Subcutaneous adipose tissue (tissue), 4 donors: ENCODE results near the gene MYH15. TPM values are rescaled to one million over a fixed set of nuclear protein-coding genes. Genes with fewer than 3 reads are reported as not detected.

Experiments used
- total RNA-seq, 4 donors: library from RNA; depleted of rRNA; stranded (reverse); fragments of >200 nt; gene quantifications; one replicate each; pipeline ENCODE4 v1.1.0, GENCODE V29; 2016
- TF ChIP-seq, protein P1 (sequence below): fragments of 450-650 bp; IDR thresholded peaks from one replicate; pipeline ENCODE4 v1.5.1; 2016; ENCODE audit warnings: low read depth, mild to moderate bottlenecking, control low read depth, antibody characterized with exemption, moderate library complexity

Gene MYH15
- total RNA-seq, 4 donors from 2014 or later: not detected

DNA sequence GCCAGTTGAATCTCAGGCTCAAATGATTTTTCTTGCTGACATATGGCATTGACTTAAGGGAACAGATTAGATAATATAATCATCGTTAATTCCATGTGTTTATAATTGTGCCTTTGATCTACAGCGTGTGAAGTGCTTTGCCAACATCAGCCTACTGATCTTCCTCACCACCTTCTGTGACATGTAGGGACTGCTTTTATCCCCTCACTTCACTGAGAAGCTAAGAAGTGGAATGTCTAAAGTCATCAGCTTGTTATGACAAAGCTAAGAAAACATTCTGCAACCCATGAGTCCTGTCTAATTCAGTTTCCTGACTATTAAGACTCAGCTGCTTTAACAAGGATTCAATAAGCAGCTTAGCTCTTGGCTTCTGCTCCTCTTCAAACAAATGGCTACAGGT is 106.0 kb downstream of the MYH15 start:
- TF ChIP-seq, protein P1, sequence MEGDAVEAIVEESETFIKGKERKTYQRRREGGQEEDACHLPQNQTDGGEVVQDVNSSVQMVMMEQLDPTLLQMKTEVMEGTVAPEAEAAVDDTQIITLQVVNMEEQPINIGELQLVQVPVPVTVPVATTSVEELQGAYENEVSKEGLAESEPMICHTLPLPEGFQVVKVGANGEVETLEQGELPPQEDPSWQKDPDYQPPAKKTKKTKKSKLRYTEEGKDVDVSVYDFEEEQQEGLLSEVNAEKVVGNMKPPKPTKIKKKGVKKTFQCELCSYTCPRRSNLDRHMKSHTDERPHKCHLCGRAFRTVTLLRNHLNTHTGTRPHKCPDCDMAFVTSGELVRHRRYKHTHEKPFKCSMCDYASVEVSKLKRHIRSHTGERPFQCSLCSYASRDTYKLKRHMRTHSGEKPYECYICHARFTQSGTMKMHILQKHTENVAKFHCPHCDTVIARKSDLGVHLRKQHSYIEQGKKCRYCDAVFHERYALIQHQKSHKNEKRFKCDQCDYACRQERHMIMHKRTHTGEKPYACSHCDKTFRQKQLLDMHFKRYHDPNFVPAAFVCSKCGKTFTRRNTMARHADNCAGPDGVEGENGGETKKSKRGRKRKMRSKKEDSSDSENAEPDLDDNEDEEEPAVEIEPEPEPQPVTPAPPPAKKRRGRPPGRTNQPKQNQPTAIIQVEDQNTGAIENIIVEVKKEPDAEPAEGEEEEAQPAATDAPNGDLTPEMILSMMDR: no peak

DNA sequence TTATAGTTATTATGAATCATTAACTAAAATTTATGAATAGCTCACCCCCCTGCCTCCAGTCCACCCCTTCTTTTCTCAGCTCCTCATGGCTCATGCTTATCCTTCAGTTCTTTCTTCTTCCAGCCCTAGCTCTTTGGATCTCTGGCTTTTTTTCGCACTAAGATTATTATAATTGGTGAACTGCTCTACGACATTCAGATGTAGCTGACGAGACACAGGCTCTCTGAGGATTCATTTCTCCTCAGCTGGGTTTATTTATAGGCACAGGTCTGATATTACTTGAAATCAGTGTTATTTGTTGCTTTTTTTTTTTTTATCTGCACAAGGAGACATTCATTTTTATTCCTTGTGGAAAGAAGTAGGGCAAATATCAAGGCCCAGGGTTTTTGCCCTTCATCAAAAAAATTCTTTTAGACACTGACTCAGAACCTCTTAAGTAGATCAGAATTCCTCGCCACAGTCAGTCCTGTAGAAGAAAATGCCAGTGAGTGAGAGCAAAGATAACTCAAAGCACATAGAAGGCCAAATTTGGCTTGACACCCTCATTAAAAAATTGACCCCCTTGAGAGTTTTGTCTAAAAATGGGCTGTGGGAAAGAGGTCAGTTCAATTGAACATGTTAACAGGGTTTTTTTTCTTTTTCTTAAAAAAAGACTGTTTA is 106.6 kb downstream of the MYH15 start:
- TF ChIP-seq, protein P1: no peak

DNA sequence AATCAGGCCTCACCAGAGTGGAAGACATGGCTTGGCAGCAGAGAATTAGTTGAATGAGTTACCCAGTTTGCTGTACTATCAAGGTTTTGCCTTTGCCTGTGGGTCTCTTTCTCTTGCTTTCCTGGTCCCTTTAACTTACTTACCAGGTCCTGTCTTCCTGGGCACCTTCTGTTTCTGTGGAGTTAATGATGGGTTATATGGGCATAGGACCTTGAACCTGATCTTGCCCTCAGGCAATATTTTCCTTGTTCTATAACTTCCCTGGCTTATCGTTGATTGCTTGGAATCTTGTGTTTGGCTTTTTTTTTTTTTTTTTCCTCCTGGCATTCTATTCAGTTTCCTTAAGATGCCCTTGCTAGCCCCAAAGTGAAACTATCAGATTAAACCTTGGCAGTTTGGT is 107.2 kb downstream of the MYH15 start:
- TF ChIP-seq, protein P1: no peak

DNA sequence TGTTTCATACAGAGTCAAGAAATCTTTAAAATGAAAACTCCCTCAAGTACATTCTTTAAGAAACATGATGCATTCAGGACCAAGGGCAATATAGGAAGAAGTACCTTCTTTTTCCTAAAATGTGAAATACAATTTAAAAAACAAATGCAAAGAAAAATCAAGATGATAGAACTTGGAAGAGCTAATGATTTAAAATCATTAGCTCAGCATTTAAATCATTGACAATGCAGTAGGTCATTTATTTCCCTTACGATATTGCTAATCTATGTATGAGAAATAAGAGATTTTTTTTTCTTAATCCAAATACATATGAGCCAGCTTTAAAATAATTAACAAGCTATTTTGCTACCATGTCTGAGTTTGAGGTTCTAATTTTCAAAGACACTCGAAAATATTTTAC is 108.6 kb downstream of the MYH15 start:
- TF ChIP-seq, protein P1: no peak

DNA sequence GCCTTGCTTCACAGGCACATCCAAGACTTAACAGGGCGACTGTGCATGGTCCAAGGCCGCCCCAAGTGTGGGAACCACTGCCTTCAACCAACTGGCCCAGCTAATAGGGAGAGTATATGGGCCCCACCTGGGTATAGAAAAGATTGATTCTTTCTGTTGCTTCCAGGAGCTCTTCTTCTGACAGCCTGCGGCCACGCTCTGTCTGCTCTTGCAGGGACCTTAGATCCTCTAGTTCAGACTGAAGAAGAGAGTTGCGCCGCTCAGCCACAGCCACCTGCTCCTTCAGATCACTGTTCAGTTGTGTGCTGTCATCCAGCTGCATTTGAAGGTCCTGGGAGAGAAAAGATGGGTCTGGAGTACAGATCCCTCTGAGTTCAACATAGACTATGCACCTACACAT is 111.9 kb downstream of the MYH15 start:
- TF ChIP-seq, protein P1: no peak

DNA sequence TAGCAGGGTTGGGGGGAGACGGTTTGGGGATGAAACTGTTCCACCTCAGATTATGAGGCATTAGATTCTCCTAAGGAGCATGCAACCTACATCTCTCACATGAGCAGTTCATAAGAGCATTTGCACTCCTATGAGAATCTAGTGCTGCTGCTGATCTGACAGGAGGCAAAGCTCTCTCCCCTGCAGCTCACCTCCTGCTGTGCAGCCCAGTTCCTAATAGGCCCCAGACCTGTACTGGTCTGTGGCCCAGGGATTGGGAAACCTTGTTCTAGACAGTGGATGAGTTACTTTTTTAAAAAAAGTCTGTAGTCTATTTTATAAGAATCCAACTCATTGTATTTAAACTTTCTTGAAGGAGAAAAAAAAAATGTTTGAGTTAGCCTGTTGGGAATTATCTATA is 114.1 kb downstream of the MYH15 start:
- TF ChIP-seq, protein P1: no peak

DNA sequence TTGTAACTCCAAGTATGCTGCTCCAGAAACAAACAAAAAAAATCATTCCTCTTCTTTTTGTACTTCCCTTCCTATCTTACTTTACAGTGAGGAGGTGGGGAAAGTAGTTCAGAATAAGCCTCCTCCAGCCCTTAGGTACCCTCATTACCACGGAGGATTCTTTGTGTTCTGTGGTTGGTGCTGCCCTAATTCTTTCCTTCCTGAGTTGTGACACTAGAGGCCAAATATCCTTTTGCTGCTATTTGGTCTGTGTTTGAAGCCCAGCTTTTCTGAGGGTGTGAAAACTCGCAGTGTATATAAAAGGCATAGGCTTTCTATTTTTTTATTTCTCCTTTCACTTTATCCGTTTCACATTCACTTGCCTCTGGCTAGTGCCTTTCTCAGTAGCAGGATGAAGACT is 115.8 kb downstream of the MYH15 start:
- TF ChIP-seq, protein P1: no peak
